Measurements from ENCODE around the gene UGT1A9.

Gene UGT1A9

GRCh38 chr2:233800208-233800607 is 128.5 kb downstream of the UGT1A9 start:
- Histone ChIP-seq H3K4me3 (replicated peaks; ENCODE audit: insufficient read depth, low read length) (no peak overlapping the region), H3K27ac (replicated peaks) (no peak overlapping the region), H3K27me3 (ENCODE audit: insufficient read depth, poor library complexity, severe bottlenecking) (no peaks in the 10 kb centered on the region)
- no peak for DNase-seq (ENCODE audit: low read depth in 1 of 2, low spot score in 1 of 2)
- no peak for TF ChIP-seq REST (IDR thresholded peaks at IDR 0.05; ENCODE audit: insufficient replicate concordance, low read depth)
- no peak for TF ChIP-seq SPI1 (IDR thresholded peaks at IDR 0.05; ENCODE audit: borderline replicate concordance, low read depth)
- no peak for TF ChIP-seq GABPA (IDR thresholded peaks at IDR 0.05; ENCODE audit: low read depth)
- TF ChIP-seq, protein P1, sequence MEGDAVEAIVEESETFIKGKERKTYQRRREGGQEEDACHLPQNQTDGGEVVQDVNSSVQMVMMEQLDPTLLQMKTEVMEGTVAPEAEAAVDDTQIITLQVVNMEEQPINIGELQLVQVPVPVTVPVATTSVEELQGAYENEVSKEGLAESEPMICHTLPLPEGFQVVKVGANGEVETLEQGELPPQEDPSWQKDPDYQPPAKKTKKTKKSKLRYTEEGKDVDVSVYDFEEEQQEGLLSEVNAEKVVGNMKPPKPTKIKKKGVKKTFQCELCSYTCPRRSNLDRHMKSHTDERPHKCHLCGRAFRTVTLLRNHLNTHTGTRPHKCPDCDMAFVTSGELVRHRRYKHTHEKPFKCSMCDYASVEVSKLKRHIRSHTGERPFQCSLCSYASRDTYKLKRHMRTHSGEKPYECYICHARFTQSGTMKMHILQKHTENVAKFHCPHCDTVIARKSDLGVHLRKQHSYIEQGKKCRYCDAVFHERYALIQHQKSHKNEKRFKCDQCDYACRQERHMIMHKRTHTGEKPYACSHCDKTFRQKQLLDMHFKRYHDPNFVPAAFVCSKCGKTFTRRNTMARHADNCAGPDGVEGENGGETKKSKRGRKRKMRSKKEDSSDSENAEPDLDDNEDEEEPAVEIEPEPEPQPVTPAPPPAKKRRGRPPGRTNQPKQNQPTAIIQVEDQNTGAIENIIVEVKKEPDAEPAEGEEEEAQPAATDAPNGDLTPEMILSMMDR (IDR thresholded peaks at IDR 0.05; ENCODE audit: insufficient read depth, low read length) = no peak
- TF ChIP-seq POLR2AphosphoS5 (IDR thresholded peaks at IDR 0.05; ENCODE audit: low read depth) = no peak

DNA sequence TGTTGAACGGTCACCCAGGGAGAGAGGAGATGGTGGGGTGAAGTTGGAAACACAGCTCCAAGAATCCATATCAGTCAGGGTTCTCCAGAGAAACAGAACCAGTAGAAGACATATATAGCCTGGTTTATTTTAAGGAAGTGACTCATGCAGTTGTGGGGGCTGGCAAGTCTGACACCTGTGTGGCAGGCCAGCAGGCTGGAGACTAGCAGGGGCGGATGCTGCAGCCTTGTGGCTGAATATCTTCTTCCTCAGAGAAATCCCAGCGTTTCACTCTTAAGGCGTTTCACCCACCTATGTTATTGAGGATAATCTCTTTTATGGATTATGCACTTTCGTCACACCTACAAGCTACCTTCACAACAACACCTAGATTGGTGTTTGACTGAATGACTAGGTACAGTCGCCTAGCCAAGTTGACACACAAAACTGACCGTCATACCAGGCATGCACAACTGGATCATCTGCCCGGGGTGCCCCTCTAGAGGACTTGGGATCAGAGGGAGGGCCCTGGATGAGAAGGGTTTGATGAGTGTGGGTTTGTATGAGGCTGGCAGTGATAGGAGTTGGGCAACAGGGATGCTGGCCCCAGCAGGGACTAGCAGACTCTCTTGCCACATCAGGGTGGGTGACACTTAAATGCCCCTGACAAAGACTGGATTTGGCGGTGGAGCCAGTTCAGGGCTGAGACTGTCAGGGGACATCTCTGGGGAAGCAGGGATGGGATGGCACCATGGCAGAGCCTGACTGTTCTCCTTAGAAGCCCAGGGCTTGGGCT is 129.8 kb downstream of the UGT1A9 start:
- no peaks in the 10 kb centered on the region for H3K27me3 ChIP-seq (ENCODE audit: insufficient read depth, poor library complexity, severe bottlenecking)
- H3K27ac ChIP-seq (replicated peaks) = no peak overlapping the region
- H3K4me3 ChIP-seq (replicated peaks; ENCODE audit: insufficient read depth, low read length) = no peak overlapping the region
- no peak for DNase-seq (ENCODE audit: low read depth in 1 of 2, low spot score in 1 of 2)
- TF ChIP-seq POLR2AphosphoS5 (IDR thresholded peaks at IDR 0.05; ENCODE audit: low read depth) (no peak), SPI1 (IDR thresholded peaks at IDR 0.05; ENCODE audit: borderline replicate concordance, low read depth) (peak; percentile 25; the same call in 1 of the 2 replicates)

DNA sequence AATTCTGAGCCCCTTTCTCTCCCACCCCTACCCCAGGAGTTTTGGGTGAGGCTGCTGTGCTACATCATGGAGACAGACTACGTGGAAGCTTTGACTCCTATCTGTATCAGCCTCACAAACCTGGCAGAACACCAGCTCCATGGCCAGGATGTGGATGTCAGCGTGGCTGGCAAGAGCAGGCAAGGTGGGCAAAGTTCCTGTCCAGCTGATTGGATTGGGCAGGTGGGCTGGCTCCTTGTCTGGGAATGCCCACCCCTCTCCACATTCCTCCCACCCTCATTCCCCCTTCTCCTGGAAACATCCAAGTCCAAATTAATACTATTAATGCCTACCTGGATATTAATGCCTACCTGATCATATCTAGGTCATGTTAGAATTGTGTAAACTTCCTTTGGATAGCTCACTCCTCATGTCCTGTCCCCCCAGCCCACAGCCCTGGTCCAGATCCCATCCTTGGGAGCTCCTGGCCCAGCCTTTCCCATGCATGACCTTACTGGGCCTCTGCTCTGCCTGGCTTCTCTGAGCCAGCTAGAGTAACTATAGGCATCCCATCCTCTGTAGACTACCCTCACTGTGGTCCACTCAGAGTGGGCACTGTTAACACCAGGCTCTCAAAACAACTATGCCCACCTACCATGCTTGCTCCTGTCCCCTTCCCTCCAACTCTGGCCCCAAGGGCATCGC is 130.6 kb downstream of the UGT1A9 start:
- DNase-seq (ENCODE audit: low read depth in 1 of 2, low spot score in 1 of 2) = no peak
- TF ChIP-seq POLR2AphosphoS5 (IDR thresholded peaks at IDR 0.05; ENCODE audit: low read depth) (no peak), GABPA (IDR thresholded peaks at IDR 0.05; ENCODE audit: low read depth) (no peak), REST (IDR thresholded peaks at IDR 0.05; ENCODE audit: insufficient replicate concordance, low read depth) (no peak), SPI1 (IDR thresholded peaks at IDR 0.05; ENCODE audit: borderline replicate concordance, low read depth) (no peak)
- TF ChIP-seq, protein P1 (IDR thresholded peaks at IDR 0.05; ENCODE audit: insufficient read depth, low read length) = no peak
- H3K27ac ChIP-seq (replicated peaks) = no peak overlapping the region
- H3K27me3 ChIP-seq (ENCODE audit: insufficient read depth, poor library complexity, severe bottlenecking) = no peaks in the 10 kb centered on the region
- no peak overlapping the region for H3K4me3 ChIP-seq (replicated peaks; ENCODE audit: insufficient read depth, low read length)

DNA sequence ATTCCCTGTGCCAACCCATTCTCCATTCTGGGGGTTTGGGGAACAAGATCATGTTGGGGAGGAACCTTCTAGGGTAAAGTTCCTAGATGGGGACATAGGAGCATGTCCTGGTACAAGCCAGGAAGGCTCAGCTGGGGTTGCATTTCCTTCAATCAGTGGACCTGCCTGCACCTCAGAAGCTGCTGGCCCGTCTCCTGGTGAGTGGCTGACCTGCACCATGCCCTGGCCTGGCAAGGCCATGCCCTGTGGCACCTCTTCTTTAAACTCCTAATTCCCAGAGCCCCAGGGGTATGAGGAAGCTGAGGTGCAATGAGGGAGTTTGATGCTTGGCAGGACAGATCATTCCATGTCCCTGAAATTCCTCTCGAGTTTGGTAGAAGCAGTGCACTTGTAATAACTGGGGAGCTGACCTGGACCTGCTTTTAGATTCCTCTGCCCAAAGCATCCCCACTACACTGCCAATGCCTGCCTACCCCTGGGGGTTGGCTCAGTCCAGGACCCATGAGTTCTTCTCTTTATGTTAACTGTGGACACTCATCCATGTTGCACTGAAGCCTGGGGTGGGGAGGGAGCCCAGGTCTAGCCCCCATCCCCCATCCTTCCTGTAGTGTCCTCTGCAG is 131.7 kb downstream of the UGT1A9 start:
- Histone ChIP-seq H3K27ac (replicated peaks) (no peak overlapping the region), H3K4me3 (replicated peaks; ENCODE audit: insufficient read depth, low read length) (no peak overlapping the region), H3K27me3 (ENCODE audit: insufficient read depth, poor library complexity, severe bottlenecking) (no peaks in the 10 kb centered on the region)
- no peak for DNase-seq (ENCODE audit: low read depth in 1 of 2, low spot score in 1 of 2)
- no peak for TF ChIP-seq POLR2AphosphoS5 (IDR thresholded peaks at IDR 0.05; ENCODE audit: low read depth)
- no peak for TF ChIP-seq SPI1 (IDR thresholded peaks at IDR 0.05; ENCODE audit: borderline replicate concordance, low read depth)
- TF ChIP-seq REST (IDR thresholded peaks at IDR 0.05; ENCODE audit: insufficient replicate concordance, low read depth) = no peak
- TF ChIP-seq, protein P1 (IDR thresholded peaks at IDR 0.05; ENCODE audit: insufficient read depth, low read length) = no peak
- TF ChIP-seq GABPA (IDR thresholded peaks at IDR 0.05; ENCODE audit: low read depth) = no peak
